Measurements from ENCODE around the gene POU6F2. TPM values are rescaled to one million over a fixed set of nuclear protein-coding genes. Genes with fewer than 3 reads are reported as not detected.

POU6F2 gene
- total and polyA plus RNA-seq, 9 of the 15 experiments (the other 6 are each of a cell fraction or from before 2014, with no cell fraction given), result 0.29 to 1.5 (median 0.96) TPM

DNA sequence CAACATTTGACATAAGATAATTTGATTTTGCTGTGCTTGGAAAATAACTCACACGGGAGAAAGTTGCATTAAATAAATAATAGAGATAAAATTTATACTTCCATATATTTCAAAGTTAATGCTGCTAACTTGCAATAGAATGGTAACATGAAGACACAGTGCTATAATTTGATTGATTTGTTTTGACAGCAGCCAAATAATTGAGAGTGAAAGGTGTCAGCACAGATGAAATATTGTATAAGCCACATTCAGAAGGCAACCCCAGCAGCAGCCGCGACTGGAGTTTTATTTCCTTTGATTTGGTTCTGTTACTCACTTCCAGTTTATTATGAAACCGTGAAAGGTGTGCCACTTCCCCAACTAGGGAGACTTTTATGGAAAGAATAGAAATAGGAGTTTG lies 242.2 kb downstream of the POU6F2 start (continued):
- TF ChIP-seq HBP1 (CRISPR knock-in tag; IDR thresholded peaks at IDR 0.05) (no peak), SREBF1 (IDR thresholded peaks at IDR 0.05; ENCODE audit: borderline replicate concordance, low read depth, low read length) (no peak)

GRCh38 chr7:39221901-39222300 lies 244.2 kb downstream of the POU6F2 start:
- Histone ChIP-seq H3K9me3 (replicated peaks; ENCODE audit: control insufficient read depth, insufficient read depth, low read depth, low read length) (no peaks in the 10 kb centered on the region), H3K4me2 (ENCODE audit: insufficient read depth, low read length) (no peak overlapping the region), H3K27ac (ENCODE audit: extremely low read depth, low read depth, low read length) (no peak overlapping the region), H3K4me3 (no peak overlapping the region), H3K9me1 (ENCODE audit: control insufficient read depth, insufficient read depth, low read length) (no peaks in the 10 kb centered on the region), H3K79me2 (ENCODE audit: control insufficient read depth, insufficient read depth, low read length) (no peaks in the 10 kb centered on the region), H3K27me3 (ENCODE audit: control insufficient read depth in 2 of 2, insufficient read depth in 2 of 2, low read length in 2 of 2) (0 out of 5 replicates have a peak, but pooled peaks cover 0 to 2% of the 10 kb centered on the region in 2 experiments), H3K4me1 (replicated peaks in 1 of 2; ENCODE audit: control insufficient read depth in 2 of 2, insufficient read depth in 2 of 2, low read length in 2 of 2) (no peaks in the 10 kb centered on the region), H3K36me3 (ENCODE audit: control insufficient read depth, insufficient read depth, low read length) (no peaks in the 10 kb centered on the region), H2AFZ (ENCODE audit: low read depth, low read length) (no peak overlapping the region), H3K9ac (ENCODE audit: insufficient read depth in 1 of 2, low read depth in 2 of 2, low read length in 2 of 2) (no peak overlapping the region), H4K20me1 (replicated peaks; ENCODE audit: control insufficient read depth, insufficient read depth, low read length) (no peaks in the 10 kb centered on the region)
- DNase-seq (ENCODE audit: extremely low read depth in 1 of 4, low spot score in 3 of 4), result no peak
- 0% methylated on average over 1 of the region's 1 CpG for WGBS (ENCODE audit: insufficient coverage, low coverage, missing lambda C conversion rate)
- intact Hi-C loops (cut with micrococcal nuclease) (no loop called here), in situ Hi-C loops (cut with MboI) (no loop called here)
- no peak for ATAC-seq
- ChIA-PET POLR2A (no interaction called here), CTCF (ENCODE audit: low intra/inter-chr PET ratio) (no interaction called here)
- FAIRE-seq, result no peak
- TF ChIP-seq, protein P1, sequence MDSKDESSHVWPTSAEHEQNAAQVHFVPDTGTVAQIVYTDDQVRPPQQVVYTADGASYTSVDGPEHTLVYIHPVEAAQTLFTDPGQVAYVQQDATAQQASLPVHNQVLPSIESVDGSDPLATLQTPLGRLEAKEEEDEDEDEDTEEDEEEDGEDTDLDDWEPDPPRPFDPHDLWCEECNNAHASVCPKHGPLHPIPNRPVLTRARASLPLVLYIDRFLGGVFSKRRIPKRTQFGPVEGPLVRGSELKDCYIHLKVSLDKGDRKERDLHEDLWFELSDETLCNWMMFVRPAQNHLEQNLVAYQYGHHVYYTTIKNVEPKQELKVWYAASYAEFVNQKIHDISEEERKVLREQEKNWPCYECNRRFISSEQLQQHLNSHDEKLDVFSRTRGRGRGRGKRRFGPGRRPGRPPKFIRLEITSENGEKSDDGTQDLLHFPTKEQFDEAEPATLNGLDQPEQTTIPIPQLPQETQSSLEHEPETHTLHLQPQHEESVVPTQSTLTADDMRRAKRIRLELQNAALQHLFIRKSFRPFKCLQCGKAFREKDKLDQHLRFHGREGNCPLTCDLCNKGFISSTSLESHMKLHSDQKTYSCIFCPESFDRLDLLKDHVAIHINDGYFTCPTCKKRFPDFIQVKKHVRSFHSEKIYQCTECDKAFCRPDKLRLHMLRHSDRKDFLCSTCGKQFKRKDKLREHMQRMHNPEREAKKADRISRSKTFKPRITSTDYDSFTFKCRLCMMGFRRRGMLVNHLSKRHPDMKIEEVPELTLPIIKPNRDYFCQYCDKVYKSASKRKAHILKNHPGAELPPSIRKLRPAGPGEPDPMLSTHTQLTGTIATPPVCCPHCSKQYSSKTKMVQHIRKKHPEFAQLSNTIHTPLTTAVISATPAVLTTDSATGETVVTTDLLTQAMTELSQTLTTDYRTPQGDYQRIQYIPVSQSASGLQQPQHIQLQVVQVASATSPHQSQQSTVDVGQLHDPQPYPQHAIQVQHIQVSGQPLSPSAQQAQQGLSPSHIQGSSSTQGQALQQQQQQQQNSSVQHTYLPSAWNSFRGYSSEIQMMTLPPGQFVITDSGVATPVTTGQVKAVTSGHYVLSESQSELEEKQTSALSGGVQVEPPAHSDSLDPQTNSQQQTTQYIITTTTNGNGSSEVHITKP (IDR thresholded peaks at IDR 0.05; ENCODE audit: partially characterized antibody), result no peak
- no peak for TF ChIP-seq RUNX1 (IDR thresholded peaks at IDR 0.05; ENCODE audit: low read depth)
- TF ChIP-seq, protein P2, sequence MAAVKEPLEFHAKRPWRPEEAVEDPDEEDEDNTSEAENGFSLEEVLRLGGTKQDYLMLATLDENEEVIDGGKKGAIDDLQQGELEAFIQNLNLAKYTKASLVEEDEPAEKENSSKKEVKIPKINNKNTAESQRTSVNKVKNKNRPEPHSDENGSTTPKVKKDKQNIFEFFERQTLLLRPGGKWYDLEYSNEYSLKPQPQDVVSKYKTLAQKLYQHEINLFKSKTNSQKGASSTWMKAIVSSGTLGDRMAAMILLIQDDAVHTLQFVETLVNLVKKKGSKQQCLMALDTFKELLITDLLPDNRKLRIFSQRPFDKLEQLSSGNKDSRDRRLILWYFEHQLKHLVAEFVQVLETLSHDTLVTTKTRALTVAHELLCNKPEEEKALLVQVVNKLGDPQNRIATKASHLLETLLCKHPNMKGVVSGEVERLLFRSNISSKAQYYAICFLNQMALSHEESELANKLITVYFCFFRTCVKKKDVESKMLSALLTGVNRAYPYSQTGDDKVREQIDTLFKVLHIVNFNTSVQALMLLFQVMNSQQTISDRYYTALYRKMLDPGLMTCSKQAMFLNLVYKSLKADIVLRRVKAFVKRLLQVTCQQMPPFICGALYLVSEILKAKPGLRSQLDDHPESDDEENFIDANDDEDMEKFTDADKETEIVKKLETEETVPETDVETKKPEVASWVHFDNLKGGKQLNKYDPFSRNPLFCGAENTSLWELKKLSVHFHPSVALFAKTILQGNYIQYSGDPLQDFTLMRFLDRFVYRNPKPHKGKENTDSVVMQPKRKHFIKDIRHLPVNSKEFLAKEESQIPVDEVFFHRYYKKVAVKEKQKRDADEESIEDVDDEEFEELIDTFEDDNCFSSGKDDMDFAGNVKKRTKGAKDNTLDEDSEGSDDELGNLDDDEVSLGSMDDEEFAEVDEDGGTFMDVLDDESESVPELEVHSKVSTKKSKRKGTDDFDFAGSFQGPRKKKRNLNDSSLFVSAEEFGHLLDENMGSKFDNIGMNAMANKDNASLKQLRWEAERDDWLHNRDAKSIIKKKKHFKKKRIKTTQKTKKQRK (IDR thresholded peaks at IDR 0.05; ENCODE audit: borderline replicate concordance, low read depth, low read length), result no peak
- TF ChIP-seq RFX5 (IDR thresholded peaks at IDR 0.05; ENCODE audit: low read depth, low read length), result no peak
- TF ChIP-seq NFIC (IDR thresholded peaks at IDR 0.05), result no peak
- no peak for TF ChIP-seq KLF13 (tag; IDR thresholded peaks at IDR 0.05; ENCODE audit: borderline replicate concordance, low read depth)
- no peak for TF ChIP-seq GTF2F1 (IDR thresholded peaks at IDR 0.05; ENCODE audit: low read depth, low read length)
- TF ChIP-seq ZBTB33 (CRISPR knock-in tag; IDR thresholded peaks at IDR 0.05), result no peak
- TF ChIP-seq ZNF785 (CRISPR knock-in tag; IDR thresholded peaks at IDR 0.05), result no peak
- BruUV-seq (replicated peaks), result no TSS peak
